BLaER1 (cell line): Measurements from ENCODE around the gene THUMPD1.
"Not testable (repeated sequence)": the region's sequence is repeated elsewhere in the genome, so short reads cannot be mapped to it uniquely, and the experiment has no call there.

Experiments used
- H3K27ac ChIP-seq: shearing (Covaris generic); formaldehyde crosslinking; 2 replicates; pipeline ENCODE4 v1.8.1; 2022
- H3K27me3 ChIP-seq: shearing (Covaris generic); formaldehyde crosslinking; 2 replicates; pipeline ENCODE4 v1.8.1; 2022
- H3K36me3 ChIP-seq: shearing (Covaris generic); formaldehyde crosslinking; 2 replicates; pipeline ENCODE4 v1.8.1; 2022
- H3K4me1 ChIP-seq: shearing (Covaris generic); formaldehyde crosslinking; 2 replicates; pipeline ENCODE4 v1.8.1; 2022
- H3K4me2 ChIP-seq: shearing (Covaris generic); formaldehyde crosslinking; 2 replicates; pipeline ENCODE4 v1.8.1; 2022
- H3K4me3 ChIP-seq: shearing (Covaris generic); formaldehyde crosslinking; 2 replicates; pipeline ENCODE4 v1.8.1; 2022
- H3K9ac ChIP-seq: shearing (Covaris generic); formaldehyde crosslinking; 2 replicates; pipeline ENCODE4 v1.8.1; 2022
- H3K9me3 ChIP-seq: shearing (Covaris generic); formaldehyde crosslinking; 2 replicates; pipeline ENCODE4 v1.8.1; 2022
- H4K20me1 ChIP-seq: shearing (Covaris generic); formaldehyde crosslinking; 2 replicates; pipeline ENCODE4 v1.8.1; 2022
- Cebpa-rat ChIP-seq: shearing (Covaris generic); IDR thresholded peaks from 2 replicates; pipeline ENCODE4 v1.8.1; 2022

Gene THUMPD1

DNA sequence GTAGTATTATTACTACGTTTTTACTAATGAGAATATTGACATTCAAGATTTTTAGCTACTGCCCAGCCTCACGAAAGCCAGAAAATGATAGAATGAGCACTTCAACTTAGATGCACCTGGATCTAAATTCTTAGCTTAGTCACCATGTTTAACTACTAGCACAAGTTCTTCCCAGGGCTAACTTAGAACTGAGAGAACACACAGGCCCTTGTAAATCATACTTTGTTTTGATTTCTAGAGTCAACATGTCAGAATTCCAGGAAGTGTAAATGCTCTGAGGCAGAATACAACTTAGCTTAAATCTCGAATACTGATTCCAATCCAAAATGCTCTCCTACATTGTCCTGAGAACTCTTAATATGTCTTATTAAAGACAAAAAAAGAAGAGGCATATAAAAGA is 37.3 kb downstream of the THUMPD1 start:
- no peak overlapping the region for H3K9ac ChIP-seq
- no peak for TF ChIP-seq Cebpa-rat
- no peaks in the 10 kb centered on the region for H3K36me3 ChIP-seq
- no peaks in the 10 kb centered on the region for H4K20me1 ChIP-seq
- H3K4me1 ChIP-seq, result no peaks in the 10 kb centered on the region
- no peak overlapping the region for H3K27ac ChIP-seq
- H3K4me2 ChIP-seq, result no peak overlapping the region
- no peak overlapping the region for H3K4me3 ChIP-seq
- H3K27me3 ChIP-seq, result no peaks in the 10 kb centered on the region
- no peaks in the 10 kb centered on the region for H3K9me3 ChIP-seq

DNA sequence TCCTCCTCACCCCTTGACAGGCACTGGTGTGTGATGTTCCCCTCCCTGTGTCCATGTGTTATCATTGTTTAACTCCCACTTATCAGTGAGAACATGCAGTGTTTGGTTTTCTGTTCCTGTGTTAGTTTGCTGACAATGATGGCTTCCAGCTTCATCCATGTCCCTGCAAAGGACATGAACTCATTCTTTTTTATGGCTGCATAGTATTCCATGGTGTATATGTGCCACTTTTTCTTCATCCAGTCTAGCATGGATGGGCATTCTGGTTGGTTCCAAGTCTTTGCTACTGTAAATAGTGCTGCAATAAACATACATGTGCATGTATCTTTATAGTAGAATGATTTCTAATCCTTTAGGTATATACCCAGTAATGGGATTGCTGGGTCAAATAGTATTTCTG is 39.9 kb downstream of the THUMPD1 start:
- not testable (repeated sequence) for H3K4me2 ChIP-seq, H3K4me3 ChIP-seq, H3K4me1 ChIP-seq, H3K27me3 ChIP-seq, H3K36me3 ChIP-seq, H4K20me1 ChIP-seq, H3K27ac ChIP-seq, H3K9me3 ChIP-seq, H3K9ac ChIP-seq

GRCh38 chr16:20696618-20697017 is 45.0 kb downstream of the THUMPD1 start:
- no peak overlapping the region for H3K9ac ChIP-seq
- H3K27ac ChIP-seq, result no peak overlapping the region
- no peaks in the 10 kb centered on the region for H3K4me1 ChIP-seq
- no peaks in the 10 kb centered on the region for H3K9me3 ChIP-seq
- H4K20me1 ChIP-seq, result no peaks in the 10 kb centered on the region
- H3K4me3 ChIP-seq, result no peak overlapping the region
- no peaks in the 10 kb centered on the region for H3K27me3 ChIP-seq
- H3K4me2 ChIP-seq, result no peak overlapping the region
- TF ChIP-seq Cebpa-rat, result no peak
- no peaks in the 10 kb centered on the region for H3K36me3 ChIP-seq

DNA sequence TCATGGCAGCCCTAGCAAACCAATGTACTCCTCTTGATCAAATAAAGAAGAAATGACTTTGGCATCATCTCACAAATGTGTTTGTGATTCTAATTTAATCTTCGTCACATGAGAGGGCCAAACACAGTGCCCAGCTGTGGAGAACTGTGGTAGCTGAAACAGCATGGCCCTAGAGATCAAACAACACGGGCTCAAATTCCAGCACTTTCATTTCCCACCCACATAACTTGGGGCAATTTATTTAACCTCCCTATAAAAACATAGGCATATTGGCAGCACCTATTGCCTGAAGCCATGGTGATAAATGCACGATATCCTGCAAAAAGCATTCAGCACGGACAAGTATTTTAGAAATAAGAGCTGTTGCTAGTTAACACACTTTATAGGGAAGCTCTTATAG is 46.6 kb downstream of the THUMPD1 start:
- no peak overlapping the region for H3K27ac ChIP-seq
- no peak overlapping the region for H3K4me3 ChIP-seq
- H3K27me3 ChIP-seq, result no peaks in the 10 kb centered on the region
- no peak for TF ChIP-seq Cebpa-rat
- H3K9me3 ChIP-seq, result no peaks in the 10 kb centered on the region
- no peaks in the 10 kb centered on the region for H3K36me3 ChIP-seq
- no peak overlapping the region for H3K9ac ChIP-seq
- H4K20me1 ChIP-seq, result no peaks in the 10 kb centered on the region
- H3K4me1 ChIP-seq, result no peaks in the 10 kb centered on the region
- H3K4me2 ChIP-seq, result no peak overlapping the region

GRCh38 chr16:20694096-20694495 is 47.5 kb downstream of the THUMPD1 start:
- H3K4me2 ChIP-seq, H4K20me1 ChIP-seq, H3K4me3 ChIP-seq, H3K9me3 ChIP-seq, H3K9ac ChIP-seq, H3K4me1 ChIP-seq, H3K27me3 ChIP-seq, H3K36me3 ChIP-seq, H3K27ac ChIP-seq: not testable (repeated sequence)

DNA sequence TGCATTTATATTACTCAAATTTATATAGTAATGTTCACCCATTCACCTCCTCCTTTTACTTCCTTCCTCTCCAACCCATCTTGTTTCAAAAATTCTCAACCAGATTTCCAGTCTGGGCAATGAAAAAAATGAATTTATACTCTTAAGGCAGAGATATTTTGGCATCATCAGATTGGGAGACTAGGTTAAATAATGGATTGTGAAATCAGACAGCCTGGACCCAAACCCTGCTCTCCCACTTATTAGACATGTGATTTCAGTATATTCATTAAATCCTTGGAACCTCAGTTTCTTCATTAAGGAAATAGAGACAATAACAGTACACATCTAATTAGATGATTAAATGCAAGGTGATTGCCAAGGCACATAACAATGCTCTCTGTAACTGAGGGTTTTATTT is 52.0 kb downstream of the THUMPD1 start:
- H3K4me1 ChIP-seq, result no peaks in the 10 kb centered on the region

GRCh38 chr16:20683812-20684211 is 57.8 kb downstream of the THUMPD1 start:
- Histone ChIP-seq H3K4me2 (no peak overlapping the region), H3K4me3 (no peak overlapping the region), H3K27me3 (no peaks in the 10 kb centered on the region)

More for the DNA sequence above, 52.0 kb downstream of the THUMPD1 start:
- no peaks in the 10 kb centered on the region for H4K20me1 ChIP-seq
- no peak overlapping the region for H3K4me3 ChIP-seq
- TF ChIP-seq Cebpa-rat, result no peak
- no peaks in the 10 kb centered on the region for H3K9me3 ChIP-seq
- H3K27me3 ChIP-seq, result no peaks in the 10 kb centered on the region
- H3K4me2 ChIP-seq, result no peak overlapping the region
- no peaks in the 10 kb centered on the region for H3K36me3 ChIP-seq
- no peak overlapping the region for H3K9ac ChIP-seq
- no peak overlapping the region for H3K27ac ChIP-seq

More at GRCh38 chr16:20683812-20684211, 57.8 kb downstream of the THUMPD1 start:
- Histone ChIP-seq H3K9ac (no peak overlapping the region), H3K27ac (no peak overlapping the region), H3K36me3 (no peaks in the 10 kb centered on the region), H3K4me1 (no peaks in the 10 kb centered on the region), H4K20me1 (no peaks in the 10 kb centered on the region), H3K9me3 (no peaks in the 10 kb centered on the region)
- TF ChIP-seq Cebpa-rat, result no peak
